ENCODE measurements around the gene GATD1. TPM values are rescaled to one million over a fixed set of nuclear protein-coding genes. Genes with fewer than 3 reads are reported as not detected.

GATD1 gene
- total RNA-seq, 1 donor from 2014 or later, result 17.4 TPM

GRCh38 chr11:795634-796564 is 18.6 kb upstream of the GATD1 start:
- peak; percentile 84 for DNase-seq

DNA sequence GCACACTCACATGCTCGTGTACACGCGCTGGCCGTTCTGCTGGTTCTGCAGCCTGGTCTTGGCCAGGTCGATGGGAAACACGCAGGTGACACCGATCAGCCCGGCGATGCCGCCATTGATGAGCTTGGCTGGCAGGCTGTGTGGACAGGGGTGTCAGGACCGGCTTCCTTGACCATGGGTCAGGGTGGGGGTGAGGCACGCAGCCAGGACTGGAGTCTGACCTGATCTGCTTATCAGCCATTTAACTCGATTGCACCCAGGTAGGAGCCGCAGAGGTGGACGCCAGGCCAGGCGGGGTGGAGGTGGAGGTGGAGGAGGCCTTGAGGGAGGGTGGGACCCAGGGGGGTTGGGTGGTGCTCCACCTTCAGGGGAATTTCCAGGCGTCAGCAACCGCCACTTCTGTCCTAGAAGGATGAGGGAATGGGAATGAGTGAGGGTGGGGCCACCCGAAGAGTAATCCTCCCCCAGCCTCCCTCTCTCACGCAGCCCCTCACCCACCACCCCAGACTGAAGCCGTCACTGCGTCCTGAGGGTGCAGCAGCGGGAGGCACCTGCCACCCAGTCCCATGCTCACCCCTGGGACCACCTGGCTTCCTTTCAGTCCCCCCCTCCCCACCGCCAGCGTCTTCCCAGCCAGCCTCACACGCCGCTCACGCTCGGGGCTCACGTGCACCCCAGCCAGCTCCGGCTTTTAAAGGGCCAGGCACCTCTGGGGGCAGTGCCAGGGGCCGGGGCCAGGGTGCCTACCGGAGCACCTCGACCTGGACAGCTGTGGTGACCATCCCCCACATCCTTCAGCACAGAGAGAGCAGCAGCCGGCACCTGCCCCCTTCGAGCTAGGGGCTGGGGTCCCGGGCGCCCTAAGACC is 17.7 kb upstream of the GATD1 start:
- no peak for DNase-seq

DNA sequence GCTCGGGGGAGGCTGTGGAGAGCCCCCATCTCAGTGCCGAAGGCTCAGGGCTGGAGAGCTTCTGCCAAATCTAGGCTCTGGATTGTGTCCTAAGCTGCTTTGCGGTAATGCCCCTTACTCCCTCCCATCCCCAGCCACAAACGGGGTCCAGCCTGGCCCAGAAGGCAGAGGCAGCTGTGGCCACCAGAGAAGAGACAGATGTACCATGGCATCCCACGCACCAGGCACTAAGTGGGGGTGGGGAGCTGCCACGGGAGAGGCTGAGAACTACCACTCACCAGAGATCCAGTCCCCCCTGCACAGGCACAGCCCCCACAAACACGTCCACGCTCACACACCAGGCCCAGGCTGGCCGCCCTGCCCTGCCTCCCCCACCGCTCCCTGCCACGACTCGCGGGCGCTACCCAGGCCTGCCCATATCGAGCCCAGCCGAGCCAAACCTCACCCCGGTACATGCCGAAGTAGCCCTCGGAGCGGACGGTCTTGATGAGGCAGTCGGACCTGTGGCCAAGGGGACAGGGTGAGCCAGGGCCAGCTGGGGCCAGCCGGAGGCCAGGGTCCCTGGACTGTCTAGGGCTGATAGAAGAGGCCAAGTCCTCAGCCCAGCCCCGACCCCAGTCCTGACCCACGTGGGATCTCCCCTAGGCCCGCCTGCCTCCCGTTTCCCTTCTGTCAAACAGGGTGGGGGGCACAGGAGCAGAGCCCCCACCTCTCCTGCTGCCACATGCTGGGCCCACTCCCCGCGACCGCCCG is 16.9 kb upstream of the GATD1 start:
- no peak for DNase-seq

- no peak for DNase-seq
These were observed 16.3 kb upstream of the GATD1 start for GRCh38 chr11:793556-793955.

GRCh38 chr11:792873-793272 is 15.6 kb upstream of the GATD1 start:
- no peak for DNase-seq

- DNase-seq, result no peak
These were observed 15.2 kb upstream of the GATD1 start for GRCh38 chr11:792535-792821.

GRCh38 chr11:791658-792534 is 14.6 kb upstream of the GATD1 start:
- DNase-seq, result no peak

DNA sequence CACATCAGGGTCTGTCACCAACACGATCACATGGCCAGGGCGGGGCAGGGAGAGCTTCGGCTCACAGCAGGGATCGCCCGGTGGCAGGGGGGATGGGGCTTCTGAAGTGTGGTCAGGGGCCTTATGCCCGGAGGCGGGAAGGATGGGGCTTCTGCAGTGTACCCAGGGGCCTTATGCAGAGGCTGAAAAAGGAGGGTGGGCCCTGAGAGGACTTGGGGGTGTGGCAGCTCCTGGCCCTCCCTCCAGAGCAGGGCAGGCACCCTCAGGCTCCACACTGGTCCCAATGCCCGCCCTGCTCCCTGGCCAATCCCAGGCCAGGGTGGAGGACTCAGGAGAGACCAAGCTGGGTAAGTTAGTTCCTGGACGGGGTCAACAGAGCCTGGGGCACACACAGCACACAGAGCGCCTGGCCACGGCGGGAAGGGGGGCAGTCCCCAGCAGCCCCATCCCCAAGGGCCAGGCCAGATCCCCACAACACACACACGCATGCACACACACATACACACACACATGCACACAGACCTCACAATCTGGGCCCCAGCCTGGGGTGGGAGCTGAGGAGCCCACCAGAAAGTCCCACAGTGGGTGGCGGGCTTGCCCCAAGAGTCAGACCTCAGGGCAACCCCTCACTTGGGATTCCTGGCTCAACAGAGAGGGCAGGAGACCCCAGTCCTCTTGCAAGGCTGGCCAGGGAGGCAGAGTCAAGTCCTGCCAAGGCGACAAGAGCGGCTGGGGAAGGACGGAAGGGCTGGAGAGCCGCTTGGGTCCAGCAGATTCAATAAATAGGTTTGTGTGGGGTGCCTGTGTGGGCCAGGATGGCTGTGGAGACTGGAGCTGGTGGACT is 13.7 kb upstream of the GATD1 start:
- no peak for DNase-seq

- peak; percentile 46 for DNase-seq
These were observed 12.7 kb upstream of the GATD1 start, which contains the start of gene CEND1 for GRCh38 chr11:789943-790342. Gene CEND1 (minus strand): TSS chr11:790090. CDS start chr11:788576, 1,514 bp downstream.

DNA sequence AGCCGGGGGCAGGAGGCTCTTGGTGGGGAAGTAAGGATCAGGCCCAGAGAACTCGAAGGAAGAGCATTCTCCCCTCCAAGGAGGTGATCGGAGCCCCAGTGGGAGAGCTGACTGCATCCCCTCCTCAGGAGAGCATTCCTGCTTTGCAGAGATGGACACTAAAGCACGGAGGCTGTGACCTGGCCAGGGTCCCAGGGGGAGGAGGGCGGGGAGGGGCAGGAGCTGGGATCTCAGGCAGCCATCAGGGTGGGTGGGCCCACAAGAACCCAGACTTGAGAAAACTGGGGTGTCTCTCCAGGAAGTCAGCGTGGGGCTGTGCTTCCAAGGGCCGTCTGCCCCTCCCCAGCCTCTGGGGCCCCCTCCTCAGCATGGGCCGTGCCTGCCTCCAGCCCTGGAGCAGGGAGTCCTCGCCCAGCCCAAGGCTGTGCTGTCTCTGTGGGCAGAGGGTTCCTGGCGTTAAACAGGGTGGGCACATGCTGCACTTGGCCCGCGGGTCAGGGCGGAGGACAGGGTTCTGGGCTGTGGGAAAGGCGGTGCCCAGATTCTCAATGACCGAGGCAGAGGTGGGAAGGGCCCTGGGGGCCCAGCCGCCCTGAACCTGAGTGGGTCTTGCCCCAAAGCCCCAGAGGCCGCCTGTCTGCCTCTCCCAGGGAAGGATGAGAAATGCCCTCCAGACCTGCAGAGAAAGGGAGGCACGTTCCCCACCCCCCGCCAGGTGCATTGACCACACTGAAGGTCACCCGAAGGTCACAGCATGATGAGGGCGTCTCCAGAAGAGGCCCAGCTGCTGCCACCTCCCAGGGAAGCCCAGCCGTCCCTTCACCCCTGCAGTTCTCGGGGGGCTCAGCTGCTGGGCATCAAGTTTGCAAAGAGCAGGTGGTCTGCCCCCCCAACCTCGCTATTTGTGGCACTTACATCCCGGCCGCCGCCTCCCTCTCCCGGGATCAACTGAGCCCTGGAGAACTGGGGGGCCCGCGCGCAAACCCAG is 12.0 kb upstream of the GATD1 start:
- no peak for DNase-seq

DNA sequence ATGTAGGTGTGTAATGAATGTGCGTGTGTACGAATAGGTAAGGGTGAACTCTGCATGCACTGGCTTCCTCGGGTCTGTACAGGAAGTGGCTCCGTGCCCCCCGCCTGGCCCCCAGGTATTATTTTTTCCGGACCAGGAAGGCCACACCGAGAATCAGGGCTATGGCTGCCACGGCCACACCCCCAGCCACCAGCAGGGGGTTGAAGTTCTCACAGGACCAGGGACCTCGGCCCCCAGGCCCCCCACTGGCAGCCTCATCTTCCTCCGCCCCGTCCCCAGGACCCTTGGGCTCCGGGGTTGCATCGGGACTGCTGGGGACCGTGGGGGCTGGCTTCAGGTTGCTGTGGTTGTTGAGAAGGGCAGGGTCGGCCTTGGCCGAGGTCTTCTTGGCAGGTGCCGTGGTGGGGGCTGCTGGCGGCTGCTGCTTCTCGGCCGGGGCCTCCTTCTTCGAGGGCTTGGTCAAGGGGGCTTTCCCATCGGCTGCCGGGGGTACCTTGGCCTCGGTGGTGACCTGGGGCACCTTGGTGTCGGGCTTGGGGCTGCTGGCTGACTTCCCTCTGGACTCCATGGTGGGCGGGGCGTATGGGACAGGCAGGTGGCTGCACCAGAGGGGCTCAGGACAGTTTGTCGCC is 10.8 kb upstream of the GATD1 start:
- DNase-seq, result no peak

- no peak for DNase-seq
These were observed 9.9 kb upstream of the GATD1 start for GRCh38 chr11:787084-787675.

- no peak for DNase-seq
These were observed 9.2 kb upstream of the GATD1 start for GRCh38 chr11:786235-787083.

- DNase-seq, result peak; percentile 93
These were observed 6.3 kb upstream of the GATD1 start for GRCh38 chr11:783581-784015.

DNA sequence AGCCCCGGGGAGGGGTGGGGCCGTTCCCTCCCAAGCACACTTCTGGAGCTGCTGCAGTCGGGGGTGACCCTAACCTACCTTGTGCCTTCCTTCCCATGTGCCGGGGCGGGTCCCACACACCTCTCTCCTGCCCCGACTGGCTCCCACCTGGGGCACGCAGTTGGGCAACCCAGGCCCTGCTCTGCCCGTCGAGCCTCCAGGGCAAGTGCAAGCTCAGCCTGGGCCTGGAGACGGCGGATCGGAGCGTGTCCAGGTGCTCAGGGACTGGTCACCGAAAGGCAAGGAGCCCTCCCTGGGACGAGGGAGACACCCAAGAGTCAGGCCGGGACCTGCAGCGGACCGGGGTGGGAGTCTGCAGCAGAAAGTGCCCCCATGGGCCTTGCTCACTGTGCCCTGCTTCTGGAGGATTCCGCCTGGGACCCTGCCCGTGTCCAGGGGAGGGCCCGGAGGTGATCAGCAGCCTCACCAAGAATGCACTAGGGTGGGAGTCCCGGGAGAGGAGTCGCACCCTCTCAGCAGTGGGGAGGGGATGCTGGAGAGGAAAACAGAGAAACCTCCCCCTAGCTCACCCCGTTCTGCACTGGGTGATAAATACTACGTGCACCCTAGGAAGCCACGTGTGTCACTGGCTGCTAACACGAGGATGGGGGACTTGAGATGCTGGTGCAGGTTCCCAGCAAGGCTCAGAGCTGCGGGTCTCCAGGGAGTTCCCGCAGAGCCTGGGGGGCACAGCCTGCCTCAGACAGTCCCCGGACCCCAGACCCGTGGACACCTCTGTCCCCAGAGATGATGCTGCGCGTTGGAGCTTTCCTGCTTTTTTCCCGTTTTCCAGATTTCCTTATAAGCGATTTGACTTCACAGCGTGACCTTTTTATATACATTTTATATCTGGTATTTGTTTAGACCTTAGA is 5.2 kb upstream of the GATD1 start:
- no peak for DNase-seq

- no peak for DNase-seq
These were observed 2.8 kb upstream of the GATD1 start for GRCh38 chr11:779955-780532.

All from tongue (tissue), 2 donors.